Activated CD4-positive, alpha-beta T cell treated with anti-CD3 and anti-CD28 coated beads for 24 hours (primary cell): Measurements from ENCODE around the gene ISM2.
"Not testable (repeated sequence)": the region's sequence is repeated elsewhere in the genome, so short reads cannot be mapped to it uniquely, and the experiment has no call there.

ENCODE experiments used
- DNase-seq, 2 donors: peaks; one replicate each; pipeline ENCODE4 v3.0.0-alpha.2; 2020; ENCODE audit warnings: low read depth in 2 of 2

Gene ISM2

GRCh38 chr14:77498120-77498979 lies at the start of gene ISM2:
Gene ISM2 (minus strand): TSS chr14:77498816. CDS start chr14:77498793, 23 bp downstream.
- DNase-seq, result peak; percentile 7 to 37

DNA sequence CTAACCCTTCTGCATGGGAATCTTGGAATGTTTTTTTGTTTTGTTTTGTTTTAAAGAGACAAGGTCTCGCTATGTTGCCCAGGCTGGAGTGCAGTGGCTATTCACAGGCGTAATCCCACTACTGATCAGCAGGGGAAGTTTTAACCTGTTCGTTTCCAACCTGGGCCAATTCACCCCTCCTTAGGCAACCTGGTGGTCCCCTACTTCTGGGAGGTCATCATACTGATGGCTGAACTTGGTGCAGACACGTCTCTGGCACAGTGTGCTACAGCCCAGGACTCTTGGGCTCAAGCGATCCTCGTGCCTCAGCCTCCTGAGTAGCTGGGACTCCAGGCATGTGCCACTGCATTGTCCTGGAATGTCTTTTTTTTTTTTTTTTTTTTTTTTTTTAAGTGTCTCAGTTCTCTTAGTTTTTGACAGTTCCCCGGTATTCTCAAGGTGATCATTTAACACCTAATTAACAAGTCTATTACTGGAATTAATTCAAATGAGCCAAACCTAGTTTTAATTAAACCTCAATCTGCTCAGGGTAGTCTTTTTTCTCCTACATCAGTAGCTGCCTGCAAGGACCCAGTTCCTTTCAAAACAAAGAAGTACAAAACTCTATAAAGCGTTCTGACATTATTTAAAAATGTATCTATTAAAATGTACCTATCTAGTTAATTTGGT lies 49.0 kb upstream of the ISM2 start:
- no peak for DNase-seq

DNA sequence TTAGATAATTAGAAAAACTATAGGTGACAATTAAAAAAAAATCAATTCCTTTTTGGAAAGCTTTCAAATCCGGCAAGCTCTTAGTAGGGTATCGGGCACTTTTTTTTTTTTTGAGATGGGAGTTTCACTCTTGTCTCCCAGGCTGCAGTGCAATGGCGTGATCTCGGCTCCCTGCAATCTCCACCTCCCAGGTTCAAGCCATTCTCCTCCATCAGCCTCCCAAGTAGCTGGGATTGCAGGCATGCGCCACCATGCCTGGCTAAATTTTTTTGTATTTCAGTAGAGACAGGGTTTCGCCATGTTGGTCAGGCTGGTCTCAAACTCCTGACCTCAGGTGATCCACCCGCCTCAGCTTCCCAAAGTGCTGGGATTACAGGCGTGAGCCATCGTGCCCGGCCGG lies 46.6 kb upstream of the ISM2 start:
- not testable (repeated sequence) for DNase-seq

DNA sequence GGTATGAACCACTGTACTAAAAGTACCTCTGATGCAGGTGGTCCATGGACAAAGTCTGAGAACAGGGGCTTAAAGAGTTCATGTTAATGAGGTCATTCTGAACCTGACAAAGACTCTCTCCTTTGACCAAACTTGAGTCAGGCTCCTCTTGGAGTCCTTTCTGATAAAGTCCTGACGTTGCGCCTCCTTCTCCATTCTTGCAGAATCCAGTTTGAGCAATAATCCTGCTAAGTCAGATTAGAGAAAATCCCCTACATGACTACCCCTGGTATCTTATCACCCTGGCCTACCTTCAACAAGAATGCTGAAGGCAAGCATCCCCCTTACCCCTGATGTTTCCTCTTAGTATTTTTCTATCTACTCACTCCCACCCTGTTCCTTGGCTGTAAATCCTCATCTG lies 46.0 kb upstream of the ISM2 start:
- DNase-seq, result no peak

GRCh38 chr14:77543637-77544334 lies 45.2 kb upstream of the ISM2 start:
- no peak for DNase-seq

- DNase-seq, result no peak
Observed at GRCh38 chr14:77543240-77543551, 44.6 kb upstream of the ISM2 start.

GRCh38 chr14:77542421-77543239 lies 44.0 kb upstream of the ISM2 start:
- no peak for DNase-seq

- DNase-seq, result no peak
Observed at GRCh38 chr14:77541905-77542304, 43.3 kb upstream of the ISM2 start.

DNA sequence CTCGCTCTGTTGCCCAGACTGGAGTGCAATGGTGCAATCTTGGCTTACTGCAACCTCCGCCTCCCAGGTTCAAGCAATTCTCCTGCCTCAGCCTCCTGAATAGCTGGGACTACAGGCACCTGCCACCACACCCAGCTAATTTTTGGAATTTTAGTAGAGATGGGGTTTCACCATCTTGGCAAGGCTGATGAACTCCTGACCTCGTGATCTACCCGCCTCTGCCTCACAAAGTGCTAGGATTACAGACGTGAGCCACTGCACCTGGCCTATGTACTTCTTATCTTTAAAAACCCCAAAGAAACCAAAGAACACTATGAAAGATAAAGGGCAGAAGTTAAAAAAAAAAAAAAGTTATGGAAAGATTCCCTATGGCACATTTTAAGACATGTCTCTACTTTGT lies 38.3 kb upstream of the ISM2 start:
- not testable (repeated sequence) for DNase-seq

GRCh38 chr14:77531071-77531470 lies 32.5 kb upstream of the ISM2 start:
- no peak for DNase-seq

DNA sequence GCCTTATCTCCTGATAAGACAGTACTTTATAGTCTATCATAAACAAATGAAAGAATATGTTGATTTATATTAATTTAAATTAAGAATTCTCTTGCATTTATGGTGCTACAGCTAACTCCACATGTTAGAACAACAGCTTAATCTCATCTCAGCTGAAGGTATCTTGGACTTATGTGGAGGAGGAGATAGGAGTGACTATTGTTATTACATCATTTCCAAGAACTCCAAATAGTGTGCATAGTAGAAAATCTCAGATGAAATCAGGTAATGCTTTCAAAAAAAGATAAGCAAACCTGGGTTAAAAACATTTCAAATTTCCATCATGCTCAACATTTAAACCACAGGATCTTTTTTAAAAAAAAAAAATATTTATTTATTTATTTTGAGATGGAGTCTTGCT lies 31.3 kb upstream of the ISM2 start:
- no peak for DNase-seq

GRCh38 chr14:77529213-77529612 lies 30.6 kb upstream of the ISM2 start:
- DNase-seq, result no peak

- DNase-seq, result not testable (repeated sequence)
Observed at GRCh38 chr14:77528701-77529100, 30.1 kb upstream of the ISM2 start.

DNA sequence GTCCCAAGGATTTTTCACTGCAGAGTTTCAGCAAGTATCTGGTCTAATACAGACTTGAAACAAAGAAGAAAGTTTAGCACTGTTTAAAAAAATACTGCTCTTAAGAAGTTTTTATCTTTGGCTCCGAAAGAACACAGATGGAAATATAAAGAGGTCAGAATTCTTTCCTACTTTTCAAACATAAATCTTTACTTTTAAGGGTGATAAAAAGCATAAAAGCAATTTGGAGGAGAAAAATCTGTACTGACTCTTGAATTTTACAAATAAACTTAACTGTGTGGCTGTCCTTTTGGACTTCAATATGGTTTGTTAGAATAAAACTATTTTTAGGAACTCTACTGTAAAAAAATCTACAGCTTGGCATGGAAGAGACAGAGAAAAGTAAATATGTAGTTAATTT lies 27.6 kb upstream of the ISM2 start:
- no peak for DNase-seq

DNA sequence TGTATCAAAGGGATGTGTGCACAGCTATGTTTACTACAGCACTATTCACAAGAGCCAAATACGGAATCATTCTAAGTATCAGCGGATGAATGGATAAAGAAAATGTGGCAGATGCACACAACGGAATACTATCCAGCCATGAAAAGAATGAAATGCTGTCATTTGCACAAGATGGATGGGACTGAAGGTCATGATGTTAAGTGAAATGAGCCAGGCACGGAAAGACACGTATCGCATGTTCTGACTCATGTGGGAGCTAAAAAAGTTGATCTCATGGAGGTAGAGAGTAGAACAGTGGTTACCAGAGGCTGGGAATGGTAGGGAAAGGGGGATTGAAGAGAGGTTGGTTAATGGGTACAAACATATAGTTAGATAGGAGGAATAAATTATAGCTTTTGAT lies 25.9 kb upstream of the ISM2 start:
- DNase-seq, result no peak

- DNase-seq, result no peak
Observed at GRCh38 chr14:77523109-77523508, 24.5 kb upstream of the ISM2 start.

DNA sequence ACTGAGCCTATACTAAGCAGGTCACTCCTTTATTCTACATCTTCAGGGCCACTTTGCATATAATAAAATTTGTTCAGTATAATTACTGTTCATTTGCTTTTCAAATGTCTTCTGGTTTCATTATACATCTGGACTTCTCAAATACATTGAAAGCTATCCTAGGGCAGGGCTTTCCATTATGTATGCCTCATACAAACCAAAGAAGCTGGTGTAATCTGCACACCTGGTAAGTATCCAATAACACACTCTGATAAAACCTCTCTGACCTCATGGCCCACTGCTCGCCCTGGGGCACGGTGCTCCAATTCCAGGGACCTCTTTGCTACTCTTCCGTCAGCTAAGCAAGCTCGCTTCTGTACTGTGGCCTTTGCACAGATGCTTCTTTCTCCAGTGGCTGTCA lies 21.9 kb upstream of the ISM2 start:
- DNase-seq, result no peak

- no peak for DNase-seq
Observed at GRCh38 chr14:77516126-77516525, 17.5 kb upstream of the ISM2 start.

DNA sequence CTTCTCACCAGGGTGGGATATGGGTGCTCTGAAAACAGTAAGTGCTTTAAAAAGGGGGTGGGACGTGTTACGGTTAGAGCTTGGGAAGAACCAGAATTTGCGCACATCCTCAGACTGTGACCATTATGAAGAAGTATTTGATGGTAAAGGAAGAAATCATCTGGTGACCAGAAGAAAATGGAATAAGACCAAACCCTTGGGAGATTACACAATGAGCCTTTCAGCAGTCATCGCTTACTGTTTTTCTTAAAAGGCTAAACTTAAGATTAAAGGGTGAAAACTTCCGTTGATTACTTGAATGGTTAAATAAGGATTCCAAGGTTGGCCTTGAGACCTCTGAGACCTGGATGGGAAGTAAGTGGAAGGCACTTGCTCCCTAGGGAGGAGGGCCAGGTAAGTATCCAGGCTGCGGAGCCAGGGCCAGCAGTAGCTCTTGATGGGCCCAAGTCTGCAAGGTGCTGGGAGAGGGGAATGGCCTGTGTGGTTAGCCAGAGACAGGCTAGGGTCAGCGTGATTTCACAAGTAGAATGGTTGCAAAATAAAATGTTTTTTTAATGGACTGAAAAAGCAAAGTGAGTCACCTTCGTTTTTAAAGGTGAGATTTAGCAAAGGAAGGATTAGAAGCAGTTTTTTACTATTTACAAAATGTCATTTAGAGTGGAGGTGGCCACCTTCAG lies 13.0 kb upstream of the ISM2 start:
- DNase-seq, result no peak

DNA sequence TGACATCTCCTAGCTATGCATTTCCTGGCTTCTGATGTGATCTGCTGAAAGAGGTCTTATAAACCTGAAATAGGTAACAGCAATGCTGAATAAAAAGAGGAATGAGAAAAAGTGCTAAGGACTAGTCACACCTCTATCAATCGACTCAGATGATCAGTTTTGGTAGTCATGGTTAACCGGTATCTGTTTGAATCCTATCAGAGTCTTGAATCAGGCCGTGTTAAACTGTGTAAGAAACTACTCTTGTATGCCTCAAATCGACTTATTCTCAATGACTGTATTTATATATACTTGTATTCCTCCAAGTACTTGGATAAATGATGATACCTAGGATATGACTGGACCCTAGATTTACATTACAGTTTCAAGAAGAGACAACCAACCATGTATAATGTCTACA lies 10.8 kb upstream of the ISM2 start:
- DNase-seq, result no peak

- DNase-seq, result no peak
Observed at GRCh38 chr14:77508876-77509275, 10.3 kb upstream of the ISM2 start.
